ENCODE data around the gene SLIT2. TPM values are rescaled to one million over a fixed set of nuclear protein-coding genes. Genes with fewer than 3 reads are reported as not detected.
A peak's percentile ranks its signal among the peaks of the same experiment; 100 is the strongest.

The SLIT2 gene
- total and polyA plus RNA-seq, 2 donors from 2014 or later: 9.2 to 11.5 TPM

DNA sequence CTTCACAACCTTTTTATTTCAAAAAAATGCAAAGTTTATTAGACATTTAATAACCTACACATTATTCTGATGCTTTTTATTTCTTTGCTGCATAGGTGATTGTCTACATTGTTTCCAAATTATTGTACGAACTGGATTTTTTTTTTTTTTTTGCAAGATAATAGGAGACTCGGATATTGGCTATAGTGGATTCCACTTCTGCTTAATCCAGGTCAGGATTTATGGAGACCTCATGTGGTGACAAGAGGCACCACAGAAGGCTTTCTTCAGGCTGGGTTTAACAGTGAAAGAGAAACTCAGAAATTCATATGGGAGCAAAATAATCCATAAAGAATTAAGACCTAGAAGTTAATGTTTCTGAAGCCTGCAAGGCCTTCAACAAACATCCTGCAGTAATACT lies 2.4 kb upstream of the SLIT2 start:
- DNase-seq (peak in 2 of 5 donors; percentile 40 to 60), FAIRE-seq (no peak)
- H3K4me1 ChIP-seq (ENCODE audit: control insufficient read depth in 2 of 3, insufficient read depth in 2 of 3, low read depth in 1 of 3, low read length in 3 of 3): peaks cover 0 to 2% (median 0%) of the 10 kb centered on the region in 3 donors
- no peaks in the 10 kb centered on the region for H3K27me3 ChIP-seq (ENCODE audit: control insufficient read depth, insufficient read depth, low read length)
- H3K9me3 ChIP-seq (ENCODE audit: control insufficient read depth in 2 of 3, insufficient read depth in 1 of 3, low read length in 3 of 3): no peaks in the 10 kb centered on the region
- H3K27ac ChIP-seq (ENCODE audit: low read depth in 2 of 2, low read length in 2 of 2): no peak overlapping the region
- no peak overlapping the region for H3K9ac ChIP-seq (ENCODE audit: low read length in 3 of 3)
- intact Hi-C loops (cut with DNase I): no loop called here
- H3K4me3 ChIP-seq (ENCODE audit: low read length in 3 of 3): no peak overlapping the region
- no peaks in the 10 kb centered on the region for H3K36me3 ChIP-seq (ENCODE audit: control insufficient read depth in 2 of 3, insufficient read depth in 3 of 3, low read length in 3 of 3)
- TF ChIP-seq, protein P1, sequence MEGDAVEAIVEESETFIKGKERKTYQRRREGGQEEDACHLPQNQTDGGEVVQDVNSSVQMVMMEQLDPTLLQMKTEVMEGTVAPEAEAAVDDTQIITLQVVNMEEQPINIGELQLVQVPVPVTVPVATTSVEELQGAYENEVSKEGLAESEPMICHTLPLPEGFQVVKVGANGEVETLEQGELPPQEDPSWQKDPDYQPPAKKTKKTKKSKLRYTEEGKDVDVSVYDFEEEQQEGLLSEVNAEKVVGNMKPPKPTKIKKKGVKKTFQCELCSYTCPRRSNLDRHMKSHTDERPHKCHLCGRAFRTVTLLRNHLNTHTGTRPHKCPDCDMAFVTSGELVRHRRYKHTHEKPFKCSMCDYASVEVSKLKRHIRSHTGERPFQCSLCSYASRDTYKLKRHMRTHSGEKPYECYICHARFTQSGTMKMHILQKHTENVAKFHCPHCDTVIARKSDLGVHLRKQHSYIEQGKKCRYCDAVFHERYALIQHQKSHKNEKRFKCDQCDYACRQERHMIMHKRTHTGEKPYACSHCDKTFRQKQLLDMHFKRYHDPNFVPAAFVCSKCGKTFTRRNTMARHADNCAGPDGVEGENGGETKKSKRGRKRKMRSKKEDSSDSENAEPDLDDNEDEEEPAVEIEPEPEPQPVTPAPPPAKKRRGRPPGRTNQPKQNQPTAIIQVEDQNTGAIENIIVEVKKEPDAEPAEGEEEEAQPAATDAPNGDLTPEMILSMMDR (IDR thresholded peaks at IDR 0.05; ENCODE audit: borderline replicate concordance, extremely low read depth, insufficient read depth): peak; percentile 38

DNA sequence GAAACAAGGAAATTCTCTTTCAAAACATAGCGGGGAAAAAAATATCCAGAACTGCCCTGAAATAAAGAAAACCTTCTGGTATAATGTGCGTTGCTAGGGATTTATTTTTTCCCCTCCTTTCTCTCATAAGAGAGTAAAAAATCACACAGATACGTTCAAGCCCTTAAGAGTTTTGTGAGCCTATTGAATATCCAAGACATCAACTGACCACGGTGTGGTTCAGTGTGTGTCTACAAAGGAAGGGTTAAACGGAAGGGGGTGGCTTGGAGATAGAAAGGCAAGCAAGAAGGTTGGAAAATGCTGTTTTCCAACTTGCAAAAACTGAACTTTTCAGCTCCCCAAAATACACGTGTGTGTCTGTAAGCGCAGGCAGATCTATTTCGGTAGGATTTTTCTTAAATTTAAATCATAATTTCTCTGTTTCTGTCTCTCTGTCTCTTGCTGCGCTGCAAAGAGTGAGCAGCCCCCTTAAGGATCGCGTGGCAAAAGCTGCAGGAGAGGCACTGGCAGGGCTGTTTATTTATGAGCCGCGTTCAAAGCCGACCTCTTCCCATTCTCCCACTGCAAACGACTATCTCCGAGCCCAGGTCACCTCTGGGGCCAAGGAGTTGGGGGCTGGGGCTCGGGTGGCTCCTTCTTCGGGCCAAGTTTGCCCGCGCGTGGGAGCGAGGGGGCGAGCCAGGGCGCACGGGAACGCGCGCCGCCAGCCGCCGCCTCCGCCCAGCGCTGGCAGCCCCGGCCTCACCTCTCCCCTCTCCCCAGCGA lies 492 bp upstream of the SLIT2 start:
- Histone ChIP-seq H3K9me3 (ENCODE audit: control insufficient read depth in 2 of 3, insufficient read depth in 1 of 3, low read length in 3 of 3) (no peaks in the 10 kb centered on the region), H3K4me1 (ENCODE audit: control insufficient read depth in 2 of 3, insufficient read depth in 2 of 3, low read depth in 1 of 3, low read length in 3 of 3) (peaks cover 0 to 3% (median 2%) of the 10 kb centered on the region in 3 donors), H3K27ac (ENCODE audit: low read depth in 2 of 2, low read length in 2 of 2) (peak overlapping the region in 1 of 2 donors; percentile 48), H3K4me3 (ENCODE audit: low read length in 3 of 3) (peak overlapping the region; percentile 38 to 74 (median 67)), H3K36me3 (ENCODE audit: control insufficient read depth in 2 of 3, insufficient read depth in 3 of 3, low read length in 3 of 3) (no peaks in the 10 kb centered on the region), H3K27me3 (ENCODE audit: control insufficient read depth, insufficient read depth, low read length) (no peaks in the 10 kb centered on the region), H3K9ac (ENCODE audit: low read length in 3 of 3) (peak overlapping the region in 2 of 3 donors; percentile 48 to 78)
- FAIRE-seq (no peak), DNase-seq (peak in 1 of 5 donors; percentile 25)
- intact Hi-C loops (cut with DNase I): no loop called here
- TF ChIP-seq, protein P1 (IDR thresholded peaks at IDR 0.05; ENCODE audit: borderline replicate concordance, extremely low read depth, insufficient read depth): peak; percentile 21

DNA sequence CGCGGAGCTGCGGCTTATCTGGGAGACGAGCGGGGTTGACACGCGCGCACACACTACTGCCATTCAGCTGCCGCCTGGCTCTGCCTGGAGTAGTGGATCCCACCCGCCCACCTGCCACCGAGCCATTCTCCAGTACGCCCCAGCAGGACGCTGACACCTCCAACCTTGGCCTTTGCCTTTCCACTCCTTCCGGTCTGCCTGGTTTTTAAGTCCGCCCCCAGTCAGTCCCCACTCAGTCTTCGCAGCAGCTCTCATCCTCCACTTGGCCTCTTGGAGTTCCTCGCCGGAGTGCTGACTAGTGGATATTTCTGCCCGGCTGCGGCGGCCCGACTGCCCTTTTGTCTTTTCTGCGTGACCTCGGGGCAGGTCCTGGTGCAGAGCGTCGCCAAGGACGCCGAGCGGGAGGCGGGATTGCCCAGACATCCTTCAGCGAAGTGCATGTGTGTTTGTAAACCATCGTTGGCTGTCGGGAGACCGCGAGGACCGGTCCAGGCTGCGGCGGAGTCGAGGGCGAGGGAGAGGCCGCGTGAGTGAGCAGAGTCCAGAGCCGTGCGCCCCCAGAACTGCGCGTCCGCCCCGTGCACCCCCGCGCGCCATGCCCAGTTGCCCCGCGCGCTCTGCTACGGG lies 1.1 kb downstream of the SLIT2 start:
- Histone ChIP-seq H3K9me3 (ENCODE audit: control insufficient read depth in 2 of 3, insufficient read depth in 1 of 3, low read length in 3 of 3) (no peaks in the 10 kb centered on the region), H3K36me3 (ENCODE audit: control insufficient read depth in 2 of 3, insufficient read depth in 3 of 3, low read length in 3 of 3) (no peaks in the 10 kb centered on the region), H3K27me3 (ENCODE audit: control insufficient read depth, insufficient read depth, low read length) (no peaks in the 10 kb centered on the region), H3K9ac (ENCODE audit: low read length in 3 of 3) (peak overlapping the region; percentile 19 to 71 (median 57)), H3K27ac (ENCODE audit: low read depth in 2 of 2, low read length in 2 of 2) (no peak overlapping the region), H3K4me1 (ENCODE audit: control insufficient read depth in 2 of 3, insufficient read depth in 2 of 3, low read depth in 1 of 3, low read length in 3 of 3) (peaks cover 0 to 3% (median 2%) of the 10 kb centered on the region in 3 donors), H3K4me3 (ENCODE audit: low read length in 3 of 3) (peak overlapping the region; percentile 63 to 84 (median 74))
- FAIRE-seq: no peak
- TF ChIP-seq, protein P1 (IDR thresholded peaks at IDR 0.05; ENCODE audit: borderline replicate concordance, extremely low read depth, insufficient read depth): no peak
- peak; percentile 47 to 82 (median 61) for DNase-seq
- intact Hi-C loops (cut with DNase I): no loop called here
